DMS114 treated with DMSO at 0.1 percent for 48 hours (cell line): ENCODE measurements around the gene THG1L.
"Not testable (repeated sequence)": the region's sequence is repeated elsewhere in the genome, so short reads cannot be mapped to it uniquely, and the experiment has no call there.

ENCODE experiments used
- DNase-seq: peaks from one replicate; lab custom pipeline; 2025; ENCODE audit not compliant: unreplicated experiment; lab: John Stamatoyannopoulos, UW

The THG1L gene

DNA sequence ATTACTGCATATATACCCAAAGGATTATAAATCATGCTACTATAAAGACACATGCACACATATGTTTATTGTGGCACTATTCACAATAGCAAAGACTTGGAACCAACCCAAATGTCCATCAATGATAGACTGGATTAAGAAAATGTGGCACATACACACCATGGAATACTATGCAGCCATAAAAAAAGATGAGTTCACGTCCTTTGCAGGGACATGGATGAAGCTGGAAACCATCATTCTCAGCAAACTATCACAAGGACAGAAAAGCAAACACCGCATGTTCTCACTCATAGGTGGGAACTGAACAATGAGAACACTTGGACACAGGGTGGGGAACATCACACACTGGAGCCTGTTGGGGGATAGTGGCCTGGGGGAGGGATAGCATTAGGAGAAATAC is 4.6 kb upstream of the THG1L start:
- DNase-seq, result not testable (repeated sequence)

DNA sequence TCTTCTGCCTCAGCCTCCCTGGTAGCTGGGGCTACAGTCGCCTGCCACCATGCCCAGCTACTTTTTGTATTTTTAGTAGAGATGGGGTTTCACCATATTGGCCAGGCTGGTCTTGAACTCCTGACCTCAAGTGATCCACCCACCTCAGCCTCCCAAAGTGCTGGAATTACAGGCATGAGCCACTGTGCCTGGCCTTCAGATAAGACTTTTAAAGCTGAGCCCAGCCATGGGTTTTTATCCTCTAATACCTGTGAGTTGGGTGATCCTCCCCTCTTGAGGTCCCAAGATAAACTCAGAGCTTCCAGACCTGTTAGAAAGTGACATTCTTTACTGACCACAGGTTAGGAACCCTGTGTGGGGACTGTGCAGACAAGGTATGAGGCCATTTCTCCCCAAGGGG is 3.4 kb upstream of the THG1L start:
- DNase-seq, result not testable (repeated sequence)

DNA sequence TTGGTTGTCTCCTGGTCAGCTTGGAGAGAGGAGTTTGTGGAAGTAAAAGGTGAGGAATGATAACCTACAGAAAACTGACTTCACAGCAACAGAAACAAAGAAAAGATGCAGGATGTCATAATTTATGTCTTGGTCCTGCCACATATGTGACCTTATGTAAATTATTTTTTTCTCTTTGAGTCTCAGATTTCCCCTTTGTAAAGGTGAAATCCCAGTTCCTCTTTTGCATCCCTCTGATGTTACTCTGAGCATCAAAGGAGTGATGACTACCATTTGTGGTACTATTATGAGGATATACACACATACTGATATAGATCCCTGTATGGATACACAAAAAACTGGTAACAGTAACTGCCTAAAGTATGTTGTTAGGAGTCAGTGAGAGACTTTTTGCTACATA is 1.4 kb upstream of the THG1L start:
- DNase-seq, result no peak

DNA sequence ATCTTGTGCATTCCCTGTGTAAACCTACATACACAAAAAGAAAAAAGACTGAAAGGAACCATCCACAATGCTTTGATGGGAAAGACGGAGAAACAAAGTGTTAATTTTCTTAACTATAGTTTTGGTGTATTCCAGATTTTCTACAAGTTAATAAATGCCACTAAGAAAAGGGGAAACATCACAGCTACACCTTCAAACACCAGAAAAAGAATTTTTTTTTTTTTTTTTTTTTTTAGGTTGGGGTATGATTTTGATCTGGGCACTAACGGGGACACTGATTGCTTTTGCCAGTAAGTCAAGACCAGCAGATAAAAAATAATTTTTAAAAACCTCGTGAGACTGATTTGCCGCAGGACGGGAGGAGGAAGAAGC is 334 bp upstream of the THG1L start:
- no peak for DNase-seq

DNA sequence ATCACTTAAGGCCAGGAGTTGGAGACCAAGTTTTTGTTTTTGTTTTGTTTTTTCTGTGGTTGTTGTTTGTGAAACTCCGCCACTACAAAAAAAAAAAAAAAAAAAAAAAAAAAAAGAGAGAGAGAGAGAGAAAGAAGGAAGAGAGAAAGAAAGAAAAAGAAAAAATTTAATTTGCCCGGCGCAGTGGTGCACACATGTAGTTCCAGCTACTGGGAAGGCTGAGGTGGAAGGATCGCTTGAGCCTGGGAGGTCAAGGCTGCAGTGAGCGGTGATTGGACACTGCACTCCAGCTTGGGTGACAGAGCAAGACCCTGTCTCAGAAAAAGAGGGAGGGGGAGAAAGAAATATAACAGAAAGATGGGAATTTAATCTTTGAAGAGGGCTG is 902 bp downstream of the THG1L start:
- no peak for DNase-seq

DNA sequence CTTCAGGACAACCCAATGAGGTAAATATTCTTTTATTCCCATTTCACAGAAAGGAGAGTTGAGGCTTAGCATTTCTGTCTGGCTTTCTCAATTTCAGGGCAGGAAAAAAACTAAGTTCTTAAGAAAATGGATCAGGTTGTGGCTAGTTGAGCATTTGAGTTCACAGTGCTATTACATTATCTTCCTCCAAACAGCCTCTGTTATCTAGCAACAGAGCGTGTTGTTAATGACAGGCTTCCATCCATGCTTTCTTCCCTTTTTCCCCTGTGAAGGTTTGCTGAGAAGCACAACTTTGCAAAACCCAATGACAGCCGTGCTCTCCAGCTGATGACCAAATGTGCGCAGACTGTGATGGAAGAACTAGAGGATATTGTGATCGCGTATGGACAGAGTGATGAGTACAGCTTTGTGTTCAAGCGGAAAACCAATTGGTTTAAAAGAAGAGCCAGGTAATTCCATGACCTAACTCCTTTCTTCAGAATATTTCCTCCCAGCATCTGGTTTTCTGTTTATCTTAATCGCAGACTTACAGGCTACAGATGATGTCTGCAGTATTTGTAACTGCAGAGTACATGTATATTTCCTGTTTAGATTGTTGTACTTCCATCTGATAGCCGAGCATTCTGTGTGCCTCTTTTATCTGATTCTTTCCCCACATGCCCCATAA is 1.5 kb downstream of the THG1L start:
- no peak for DNase-seq

DNA sequence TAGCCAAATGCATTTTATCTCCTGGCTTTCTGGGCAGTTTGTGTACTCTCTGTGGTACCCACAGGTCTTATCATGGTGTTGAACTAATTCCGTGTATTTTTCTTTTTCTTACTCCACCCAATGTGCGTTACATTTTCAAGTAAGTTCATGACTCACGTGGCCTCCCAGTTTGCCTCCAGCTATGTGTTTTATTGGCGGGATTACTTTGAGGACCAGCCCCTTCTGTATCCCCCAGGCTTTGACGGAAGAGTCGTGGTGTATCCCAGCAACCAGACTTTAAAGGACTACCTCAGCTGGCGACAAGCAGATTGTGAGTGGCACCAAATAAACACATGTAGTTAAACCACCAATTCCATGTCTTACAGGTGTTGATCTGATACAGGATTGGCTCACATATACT is 3.2 kb downstream of the THG1L start:
- no peak for DNase-seq

DNA sequence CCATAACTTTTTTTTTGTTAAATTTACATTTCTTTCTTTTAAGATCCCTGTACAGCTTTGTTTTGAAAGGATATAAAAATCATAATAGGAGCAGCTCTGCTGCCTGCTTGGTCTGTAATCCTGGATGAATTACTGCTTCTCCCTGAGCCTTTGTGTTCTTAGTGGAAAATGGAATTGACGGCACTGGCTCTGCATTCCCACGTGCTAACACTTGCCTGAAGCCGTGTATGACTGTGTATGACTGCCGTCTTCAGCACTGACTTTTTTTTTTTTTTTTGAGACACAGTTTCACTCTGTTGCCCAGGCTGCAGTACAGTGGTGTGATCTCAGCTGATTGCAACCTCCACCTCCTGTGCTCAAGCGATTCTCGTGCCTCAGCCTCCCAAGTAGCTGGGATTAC is 4.8 kb downstream of the THG1L start:
- DNase-seq, result no peak

DNA sequence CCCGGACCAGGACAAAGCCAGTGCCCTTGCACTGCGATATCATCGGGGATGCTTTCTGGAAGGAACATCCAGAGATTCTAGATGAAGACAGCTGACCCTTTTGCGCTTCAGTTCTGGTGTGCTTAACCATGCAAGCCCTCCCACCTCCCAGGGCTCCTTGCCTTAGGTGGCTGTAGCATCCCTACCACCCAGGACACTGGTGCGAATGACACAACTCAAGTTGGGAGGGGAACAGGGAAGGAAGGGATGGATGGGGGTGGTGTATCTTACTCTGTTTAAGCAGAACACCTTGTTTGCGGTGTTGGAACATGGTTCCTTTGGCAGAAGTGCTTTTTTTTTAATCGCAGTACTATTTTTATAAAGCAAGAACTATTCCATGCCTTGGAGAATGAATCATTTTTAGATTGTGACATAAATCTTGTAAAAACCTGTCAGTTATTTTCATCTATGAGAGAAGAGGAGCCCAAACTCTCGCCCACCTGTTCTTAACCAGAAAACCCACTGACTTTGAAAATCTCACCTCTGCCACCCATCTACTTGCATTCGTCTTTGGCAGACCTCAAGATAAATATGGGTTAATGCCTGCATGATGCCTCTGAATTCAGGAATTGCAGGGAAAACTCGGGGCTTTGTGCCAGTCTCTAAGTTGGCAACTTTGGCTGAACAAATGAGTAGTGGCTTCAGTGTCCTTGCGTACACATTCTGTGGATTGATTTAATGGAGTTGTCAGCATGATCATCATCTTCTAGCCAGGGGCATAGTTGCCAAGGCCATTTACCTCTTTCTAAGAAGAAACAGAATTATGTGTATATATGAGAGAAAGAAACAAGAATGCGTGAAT is 8.4 kb downstream of the THG1L start:
- no peak for DNase-seq

DNA sequence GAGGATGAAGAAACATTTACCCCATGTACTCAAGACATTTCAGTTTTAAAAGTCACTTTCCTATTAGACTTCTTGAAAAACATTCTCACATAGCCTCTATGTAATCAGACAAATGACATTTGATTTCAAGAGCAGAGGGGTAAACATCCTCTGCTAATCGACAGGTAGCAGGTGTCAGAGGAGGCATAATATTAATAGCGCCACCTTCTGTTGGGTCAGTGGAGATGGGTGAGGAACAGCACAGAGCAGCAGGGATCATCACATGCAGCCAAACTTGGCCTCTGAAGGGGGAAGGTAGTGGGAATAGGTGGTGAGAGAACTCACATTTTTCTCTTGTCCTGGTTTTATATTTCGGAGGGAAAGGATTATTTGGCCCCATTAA is 9.0 kb downstream of the THG1L start:
- DNase-seq, result no peak

DNA sequence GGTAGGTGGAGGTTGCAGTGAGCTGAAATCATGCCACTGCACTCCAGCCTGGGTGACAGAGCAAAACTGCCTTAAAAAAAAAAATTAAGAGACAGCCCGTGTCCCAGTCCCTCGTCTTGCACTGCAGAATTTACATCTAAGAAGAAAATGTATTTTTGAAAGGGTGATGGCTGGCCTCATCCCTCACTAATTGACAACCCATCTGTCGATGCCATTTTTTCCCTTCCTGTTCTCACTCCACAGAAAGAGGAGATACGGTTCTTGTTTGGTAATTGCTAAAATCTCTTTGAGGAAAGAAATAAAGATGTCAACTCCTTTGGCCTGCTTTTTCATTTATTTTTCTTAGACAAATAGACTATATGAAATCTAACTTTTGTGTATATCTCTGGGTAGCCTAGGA is 9.9 kb downstream of the THG1L start:
- no peak for DNase-seq

DNA sequence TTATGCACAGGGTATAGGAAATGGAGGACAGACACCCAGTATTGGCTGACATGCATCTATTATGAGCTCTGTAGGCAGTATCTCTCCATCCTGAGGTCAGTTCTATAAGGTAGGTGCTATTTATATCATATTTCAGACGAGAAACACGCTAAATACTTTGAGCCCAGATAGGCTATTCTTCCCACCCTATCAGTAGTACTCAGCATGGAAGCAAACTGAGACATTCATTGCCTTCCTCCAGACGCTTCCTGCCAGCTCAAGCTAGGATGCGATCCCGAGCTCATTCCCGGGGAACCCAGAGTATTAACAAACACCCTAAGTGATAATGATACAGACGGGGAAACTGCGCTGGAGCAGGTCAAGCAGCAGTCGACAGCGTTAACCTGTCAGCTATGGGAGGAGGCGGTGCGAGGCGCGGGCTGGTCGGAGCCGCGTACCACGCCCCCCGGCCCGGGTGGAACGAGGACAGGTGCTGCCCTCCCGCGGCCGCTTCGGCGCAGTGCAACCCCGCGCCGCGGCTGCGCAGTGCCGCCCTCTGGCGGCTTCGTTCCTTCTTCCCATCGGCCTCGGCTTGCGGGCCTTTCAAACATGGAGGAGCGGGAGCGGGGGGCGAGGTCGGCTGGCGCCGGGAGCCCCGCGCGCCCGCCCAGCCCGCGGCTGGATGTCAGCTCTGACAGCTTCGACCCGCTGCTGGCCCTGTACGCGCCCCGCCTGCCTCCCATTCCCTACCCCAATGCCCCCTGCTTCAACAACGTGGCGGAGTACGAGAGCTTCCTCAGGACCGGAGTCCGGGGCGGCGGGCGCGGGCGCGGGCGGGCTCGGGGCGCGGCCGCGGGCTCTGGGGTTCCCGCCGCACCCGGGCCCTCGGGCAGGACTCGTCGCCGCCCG is 12.2 kb downstream of the THG1L start, which contains the start of gene LSM11:
LSM11 (plus strand) TSS at position 550 of the 888 bp plus-strand sequence; CDS start at position 589, 39 bp downstream.
- DNase-seq, result peak; percentile 80

DNA sequence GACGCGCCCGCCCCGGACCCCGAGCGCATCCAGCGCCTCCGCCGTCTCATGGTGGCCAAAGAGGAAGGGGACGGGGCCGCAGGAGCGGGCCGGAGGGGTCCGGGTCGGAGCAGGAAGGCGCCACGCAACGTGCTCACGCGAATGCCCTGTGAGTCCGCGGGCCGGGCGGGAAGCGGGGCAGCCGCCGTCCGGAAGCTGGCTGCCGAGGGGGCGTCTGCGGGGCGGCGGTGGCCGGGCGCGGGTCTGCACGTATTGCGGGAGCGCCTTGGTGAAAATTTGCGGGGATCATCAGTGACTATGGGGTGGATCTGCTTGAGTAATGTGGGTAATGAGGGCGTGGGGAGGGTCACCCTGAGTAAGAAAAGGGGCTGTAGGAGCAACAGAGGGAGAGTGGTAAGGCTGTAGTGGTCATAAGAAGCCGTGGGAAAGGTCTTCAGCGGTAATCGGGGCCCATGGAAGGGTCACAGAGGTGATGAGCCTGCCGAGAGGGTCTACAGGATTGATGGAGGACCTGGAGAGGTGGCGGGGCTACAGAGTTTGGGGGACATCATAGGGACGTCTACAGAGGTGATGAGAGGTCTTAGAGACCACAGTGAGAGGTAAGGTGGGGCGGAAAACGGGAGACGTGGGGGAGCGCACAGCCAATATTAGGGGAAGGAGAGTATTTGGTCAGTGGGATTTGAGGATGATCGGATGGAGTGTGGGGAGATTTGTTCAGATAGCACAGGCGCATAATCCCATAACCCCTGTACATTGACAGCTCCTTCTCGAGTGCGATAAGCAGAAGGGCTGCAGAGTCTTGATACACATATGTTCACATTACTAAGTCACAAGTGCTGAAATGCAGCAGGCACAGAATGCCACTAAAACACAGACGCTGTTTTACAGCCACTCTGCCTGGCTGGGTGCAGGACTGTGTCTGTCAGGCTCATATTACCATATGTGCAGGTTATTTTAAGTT is 13.1 kb downstream of the THG1L start:
- no peak for DNase-seq

DNA sequence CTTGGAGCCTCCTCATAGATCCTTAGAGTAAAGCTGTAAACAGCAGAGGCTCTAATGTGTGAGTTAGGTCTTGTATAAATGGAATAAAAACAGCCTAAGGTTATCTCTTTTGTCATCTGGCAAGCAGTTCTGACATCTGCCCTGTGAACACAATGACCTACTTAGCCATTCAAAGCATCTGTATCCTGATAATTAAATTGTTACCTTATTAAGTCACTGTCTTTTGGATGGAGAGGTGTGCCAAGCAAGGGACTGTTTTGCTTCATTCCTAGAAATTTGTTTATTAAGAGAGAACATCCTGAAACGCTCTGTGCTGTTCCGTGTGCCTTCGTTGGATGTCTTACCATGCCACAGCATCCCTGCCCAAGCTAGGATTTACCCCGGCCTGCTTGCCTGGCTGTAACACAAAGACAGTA is 13.8 kb downstream of the THG1L start:
- DNase-seq, result no peak

DNA sequence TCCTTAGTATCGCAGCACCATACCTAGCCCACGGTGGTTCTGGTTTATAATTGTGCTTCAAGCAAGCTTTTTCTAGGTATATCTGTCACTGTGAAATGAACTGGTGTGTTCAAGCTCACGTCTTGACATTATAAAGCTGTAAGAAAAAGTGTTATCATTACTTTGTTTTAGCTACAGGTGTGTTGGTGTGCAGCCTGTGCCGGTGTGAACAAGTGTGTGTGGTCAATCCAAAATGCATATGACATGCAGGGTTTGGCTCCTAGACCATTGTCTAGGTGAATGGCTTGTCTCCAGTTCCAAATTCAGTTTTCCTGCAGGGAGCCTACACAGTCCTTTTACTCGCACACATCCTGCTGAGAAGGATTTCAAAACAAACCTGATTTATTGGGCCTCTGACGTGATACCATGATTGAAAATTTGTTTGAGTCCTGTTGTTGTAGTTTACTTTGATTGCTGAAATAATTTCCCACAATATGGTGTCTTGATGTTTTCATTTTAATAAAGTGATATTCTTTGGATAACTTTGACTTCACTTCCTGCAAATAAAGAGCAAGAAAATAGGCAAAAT is 16.0 kb downstream of the THG1L start:
- no peak for DNase-seq

DNA sequence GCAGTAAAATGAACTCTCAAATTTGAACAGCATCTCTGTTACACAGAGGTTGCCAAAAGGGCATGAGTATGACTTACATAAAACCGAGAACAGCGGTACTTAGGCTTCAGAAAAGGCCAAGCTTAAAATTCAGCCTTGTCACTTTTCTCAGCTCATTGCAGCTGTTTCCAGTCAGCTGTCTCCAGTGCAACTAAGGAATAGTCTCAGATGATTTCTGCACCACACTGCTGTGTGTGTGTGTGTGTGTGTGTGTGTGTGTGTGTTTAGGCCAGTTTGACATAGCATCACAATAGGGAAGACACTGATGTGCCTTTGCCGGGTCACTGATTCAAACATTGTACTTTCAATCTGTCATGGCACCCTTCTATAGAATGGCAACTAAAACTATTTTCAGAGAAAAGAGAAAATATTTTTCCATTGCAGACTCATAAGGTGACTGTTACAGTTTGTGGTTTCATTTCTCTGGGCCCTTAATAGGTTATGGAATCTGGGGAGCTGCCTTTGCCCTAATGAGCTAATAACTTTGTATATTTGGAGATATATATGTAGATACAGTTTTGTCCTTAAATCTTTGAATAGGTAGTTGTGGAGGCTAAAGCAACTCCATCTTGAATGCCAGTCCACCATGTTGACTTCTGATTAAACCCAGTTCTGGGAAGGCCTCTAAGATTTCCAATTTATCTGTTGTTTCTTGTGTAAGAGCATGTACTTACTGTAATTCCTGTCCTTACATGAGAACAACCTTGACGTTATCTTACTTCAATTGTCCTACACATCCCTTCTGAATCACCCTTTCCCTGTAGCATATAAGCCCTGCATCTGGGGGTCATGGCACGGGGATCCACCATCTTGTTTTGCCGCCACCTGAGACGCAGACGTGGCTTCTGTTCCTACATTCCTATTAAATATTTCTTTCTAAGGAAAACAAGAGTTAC is 16.8 kb downstream of the THG1L start:
- DNase-seq, result no peak

DNA sequence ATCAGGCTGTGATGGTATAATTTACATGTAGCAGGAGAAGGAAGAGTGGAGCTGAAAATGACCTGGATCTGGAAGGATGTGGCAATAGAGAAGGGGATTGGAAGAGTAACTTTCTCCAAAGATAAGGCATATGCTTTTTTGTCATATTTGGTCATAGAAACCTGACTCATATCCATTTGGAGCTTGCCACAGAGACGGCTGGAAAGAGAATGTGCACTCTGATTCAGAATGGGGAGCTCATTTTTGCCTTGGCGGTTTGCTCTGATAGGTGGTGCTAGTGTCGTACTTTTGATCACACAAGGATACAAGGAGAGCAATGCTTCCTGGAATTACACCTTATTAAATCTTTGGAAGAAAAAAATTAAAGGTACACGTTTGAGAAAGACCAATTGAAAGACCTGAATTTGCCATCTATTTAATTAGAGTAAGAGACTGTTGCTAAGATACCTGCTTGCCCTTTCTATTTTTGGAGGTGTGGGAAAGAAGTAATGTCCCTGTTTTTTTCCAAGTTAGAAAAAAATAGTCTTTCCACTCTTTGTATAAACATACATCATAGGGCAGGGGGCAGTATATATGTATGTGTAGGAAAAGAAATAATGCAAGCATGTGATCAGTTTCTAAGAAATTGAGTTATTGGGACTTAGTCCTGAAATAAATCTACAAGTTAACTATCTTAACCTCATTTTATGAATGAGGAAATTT is 17.7 kb downstream of the THG1L start:
- no peak for DNase-seq

DNA sequence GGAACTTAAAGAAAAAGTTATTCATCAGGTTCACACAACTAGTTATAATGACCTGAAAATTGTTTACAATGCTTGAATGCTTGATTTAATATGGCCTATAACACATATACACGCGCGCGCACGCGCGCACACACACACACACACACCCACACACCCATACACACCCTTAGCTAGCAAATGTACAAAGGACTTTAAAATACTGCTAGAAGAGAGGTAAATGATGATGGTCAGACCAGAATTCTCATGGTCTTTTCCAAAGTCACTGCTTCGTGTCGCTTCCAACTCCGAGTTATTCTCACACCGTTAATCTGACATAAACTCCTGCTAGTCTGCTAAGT is 18.2 kb downstream of the THG1L start:
- no peak for DNase-seq

DNA sequence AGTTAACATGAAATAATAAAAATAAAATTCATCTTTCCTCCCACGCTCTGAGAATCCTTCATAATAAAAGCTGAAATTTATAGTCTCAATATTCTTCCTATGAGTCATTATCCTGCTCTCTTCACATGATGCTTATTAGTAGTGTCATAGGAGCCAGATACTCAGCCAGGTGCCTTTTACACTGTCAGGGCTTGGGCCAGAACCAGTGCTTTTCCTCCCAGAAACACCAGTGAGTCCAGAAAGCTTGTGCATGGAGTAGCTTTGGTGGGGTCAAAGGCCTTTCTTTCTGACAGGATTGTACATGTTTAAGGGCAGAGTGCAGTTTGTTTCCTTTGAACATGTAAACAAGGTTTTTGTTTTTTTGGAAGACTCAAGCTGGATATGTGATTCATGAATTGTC is 19.1 kb downstream of the THG1L start:
- no peak for DNase-seq
